ENCODE data around the gene WASHC3. TPM values are rescaled to one million over a fixed set of nuclear protein-coding genes. Genes with fewer than 3 reads are reported as not detected.

WASHC3 gene
- polyA plus RNA-seq (2013, experiment 1 of 2), result 33.3 TPM
- 32.5 TPM for polyA plus RNA-seq (2013, experiment 2 of 2)

GRCh38 chr12:102061560-102062418, at the start of gene WASHC3:
Gene WASHC3 (minus strand): TSS chr12:102061991. CDS start chr12:102061962, 29 bp downstream.
- WGBS, 2 donors (ENCODE audit: extremely low coverage in 2 of 2, insufficient read length in 2 of 2, insufficient replicate concordance in 1 of 2), result no CpG with 5 or more reads among the region's 44 CpGs

GRCh38 chr12:102110782-102111181, 49.0 kb upstream of the WASHC3 start:
- H3K27me3 ChIP-seq (ENCODE audit: control insufficient read depth in 3 of 3, insufficient read depth in 3 of 3, low read depth in 1 of 3, low read length in 3 of 3), result no peaks in the 10 kb centered on the region

More at GRCh38 chr12:102061560-102062418, at the start of gene WASHC3:
- H3K18ac ChIP-seq (ENCODE audit: low read length), result peak within 1 kb of the TSS; percentile 91
- H3K14ac ChIP-seq (ENCODE audit: low read length), result no peak within 1 kb of the TSS
- H2AFZ ChIP-seq (ENCODE audit: low read length), result peak within 1 kb of the TSS; percentile 95
- H3K36me3 ChIP-seq (replicated peaks in 1 of 2; ENCODE audit: control insufficient read depth in 2 of 2, insufficient read depth in 2 of 2, low read length in 2 of 2), result peaks cover 0 to 8% of the 10 kb centered on the region in 2 donors
- H2AK5ac ChIP-seq (ENCODE audit: low read depth, low read length), result no peak within 1 kb of the TSS
- no peak within 1 kb of the TSS for H4K91ac ChIP-seq (ENCODE audit: low read depth, low read length, poor library complexity)
- no peak within 1 kb of the TSS for H2BK15ac ChIP-seq (ENCODE audit: low read length)
- DNase-seq (ENCODE audit: low spot score), result peak; percentile 78
- no peak within 1 kb of the TSS for H2BK12ac ChIP-seq (ENCODE audit: low read length)
- H3K27me3 ChIP-seq (ENCODE audit: control insufficient read depth in 3 of 3, insufficient read depth in 3 of 3, low read depth in 1 of 3, low read length in 3 of 3), result no peaks in the 10 kb centered on the region
- H3K9ac ChIP-seq (ENCODE audit: low read depth, low read length, poor library complexity), result peak within 1 kb of the TSS; percentile 92
- peaks cover 0 to 2% of the 10 kb centered on the region in 2 donors for H3K9me3 ChIP-seq (replicated peaks in 1 of 2; ENCODE audit: control insufficient read depth in 2 of 2, insufficient read depth in 1 of 2, low read depth in 1 of 2, low read length in 2 of 2)
- H3K79me1 ChIP-seq (ENCODE audit: low read depth, low read length), result no peaks in the 10 kb centered on the region
- H2BK120ac ChIP-seq (ENCODE audit: low read depth, low read length), result no peak within 1 kb of the TSS
- H3K4me1 ChIP-seq (ENCODE audit: control insufficient read depth in 2 of 2, insufficient read depth in 1 of 2, low read depth in 1 of 2, low read length in 2 of 2), result peaks cover 4 to 5% of the 10 kb centered on the region in 2 donors
- no peak within 1 kb of the TSS for H4K8ac ChIP-seq (ENCODE audit: low read depth, low read length)
- H2BK5ac ChIP-seq (ENCODE audit: low read length), result peak within 1 kb of the TSS; percentile 30
- H3K4ac ChIP-seq (ENCODE audit: low read length), result no peak within 1 kb of the TSS
- peak within 1 kb of the TSS; percentile 73 for H3K4me2 ChIP-seq (ENCODE audit: insufficient read depth, low read length, poor library complexity, severe bottlenecking)
- H3K27ac ChIP-seq (replicated peaks; ENCODE audit: low read length), result no peak within 1 kb of the TSS
- H3K4me3 ChIP-seq (ENCODE audit: low read length in 2 of 2), result peak within 1 kb of the TSS; percentile 82 to 97
- no peak within 1 kb of the TSS for H3K23ac ChIP-seq (ENCODE audit: low read depth, low read length, poor library complexity)

GRCh38 chr12:102107970-102108369, 46.2 kb upstream of the WASHC3 start:
- Histone ChIP-seq H3K18ac (ENCODE audit: low read length) (no peak overlapping the region), H3K36me3 (replicated peaks in 1 of 2; ENCODE audit: control insufficient read depth in 2 of 2, insufficient read depth in 2 of 2, low read length in 2 of 2) (peaks cover 9 to 99% of the 10 kb centered on the region in 2 donors), H3K4me2 (ENCODE audit: insufficient read depth, low read length, poor library complexity, severe bottlenecking) (no peak overlapping the region), H3K27ac (replicated peaks; ENCODE audit: low read length) (no peak overlapping the region), H3K23ac (ENCODE audit: low read depth, low read length, poor library complexity) (no peak overlapping the region), H2BK12ac (ENCODE audit: low read length) (no peak overlapping the region), H2BK15ac (ENCODE audit: low read length) (no peak overlapping the region), H3K4me3 (ENCODE audit: low read length in 2 of 2) (no peak overlapping the region), H2BK120ac (ENCODE audit: low read depth, low read length) (no peak overlapping the region), H4K91ac (ENCODE audit: low read depth, low read length, poor library complexity) (no peak overlapping the region), H3K4ac (ENCODE audit: low read length) (no peak overlapping the region), H3K4me1 (ENCODE audit: control insufficient read depth in 2 of 2, insufficient read depth in 1 of 2, low read depth in 1 of 2, low read length in 2 of 2) (no peaks in the 10 kb centered on the region), H4K8ac (ENCODE audit: low read depth, low read length) (no peak overlapping the region), H2AK5ac (ENCODE audit: low read depth, low read length) (no peak overlapping the region), H3K79me1 (ENCODE audit: low read depth, low read length) (no peaks in the 10 kb centered on the region), H3K9me3 (replicated peaks in 1 of 2; ENCODE audit: control insufficient read depth in 2 of 2, insufficient read depth in 1 of 2, low read depth in 1 of 2, low read length in 2 of 2) (peaks cover 5 to 28% of the 10 kb centered on the region in 2 donors), H2BK5ac (ENCODE audit: low read length) (no peak overlapping the region), H2AFZ (ENCODE audit: low read length) (no peak overlapping the region), H3K27me3 (ENCODE audit: control insufficient read depth in 3 of 3, insufficient read depth in 3 of 3, low read depth in 1 of 3, low read length in 3 of 3) (no peaks in the 10 kb centered on the region), H3K14ac (ENCODE audit: low read length) (no peak overlapping the region), H3K9ac (ENCODE audit: low read depth, low read length, poor library complexity) (no peak overlapping the region)
- no CpG with 5 or more reads among the region's 1 CpG for WGBS, 2 donors (ENCODE audit: extremely low coverage in 2 of 2, insufficient read length in 2 of 2, insufficient replicate concordance in 1 of 2)
- DNase-seq (ENCODE audit: low spot score), result no peak

More at GRCh38 chr12:102110782-102111181, 49.0 kb upstream of the WASHC3 start:
- H3K36me3 ChIP-seq (replicated peaks in 1 of 2; ENCODE audit: control insufficient read depth in 2 of 2, insufficient read depth in 2 of 2, low read length in 2 of 2), result peaks cover 7 to 92% of the 10 kb centered on the region in 2 donors
- H3K14ac ChIP-seq (ENCODE audit: low read length), result no peak overlapping the region
- H3K27ac ChIP-seq (replicated peaks; ENCODE audit: low read length), result no peak overlapping the region
- no peak overlapping the region for H2AK5ac ChIP-seq (ENCODE audit: low read depth, low read length)
- H2BK120ac ChIP-seq (ENCODE audit: low read depth, low read length), result no peak overlapping the region
- no peak overlapping the region for H3K18ac ChIP-seq (ENCODE audit: low read length)
- H2BK15ac ChIP-seq (ENCODE audit: low read length), result no peak overlapping the region
- H3K23ac ChIP-seq (ENCODE audit: low read depth, low read length, poor library complexity), result no peak overlapping the region
- no peaks in the 10 kb centered on the region for H3K79me1 ChIP-seq (ENCODE audit: low read depth, low read length)
- no peaks in the 10 kb centered on the region for H3K4me1 ChIP-seq (ENCODE audit: control insufficient read depth in 2 of 2, insufficient read depth in 1 of 2, low read depth in 1 of 2, low read length in 2 of 2)
- H2AFZ ChIP-seq (ENCODE audit: low read length), result no peak overlapping the region
- H2BK12ac ChIP-seq (ENCODE audit: low read length), result no peak overlapping the region
- DNase-seq (ENCODE audit: low spot score), result no peak
- no peak overlapping the region for H3K9ac ChIP-seq (ENCODE audit: low read depth, low read length, poor library complexity)
- H4K91ac ChIP-seq (ENCODE audit: low read depth, low read length, poor library complexity), result no peak overlapping the region
- H2BK5ac ChIP-seq (ENCODE audit: low read length), result no peak overlapping the region
- H3K4ac ChIP-seq (ENCODE audit: low read length), result no peak overlapping the region
- no peak overlapping the region for H3K4me3 ChIP-seq (ENCODE audit: low read length in 2 of 2)
- H3K9me3 ChIP-seq (replicated peaks in 1 of 2; ENCODE audit: control insufficient read depth in 2 of 2, insufficient read depth in 1 of 2, low read depth in 1 of 2, low read length in 2 of 2), result peaks cover 5 to 16% of the 10 kb centered on the region in 2 donors
- H3K4me2 ChIP-seq (ENCODE audit: insufficient read depth, low read length, poor library complexity, severe bottlenecking), result no peak overlapping the region
- no peak overlapping the region for H4K8ac ChIP-seq (ENCODE audit: low read depth, low read length)

- Histone ChIP-seq H3K27ac (replicated peaks; ENCODE audit: low read length) (no peak overlapping the region), H3K4me1 (ENCODE audit: control insufficient read depth in 2 of 2, insufficient read depth in 1 of 2, low read depth in 1 of 2, low read length in 2 of 2) (no peaks in the 10 kb centered on the region), H3K27me3 (ENCODE audit: control insufficient read depth in 3 of 3, insufficient read depth in 3 of 3, low read depth in 1 of 3, low read length in 3 of 3) (no peaks in the 10 kb centered on the region), H2BK15ac (ENCODE audit: low read length) (no peak overlapping the region), H2BK5ac (ENCODE audit: low read length) (no peak overlapping the region), H3K9ac (ENCODE audit: low read depth, low read length, poor library complexity) (no peak overlapping the region), H2BK120ac (ENCODE audit: low read depth, low read length) (no peak overlapping the region), H3K4ac (ENCODE audit: low read length) (no peak overlapping the region), H2AK5ac (ENCODE audit: low read depth, low read length) (no peak overlapping the region), H4K91ac (ENCODE audit: low read depth, low read length, poor library complexity) (no peak overlapping the region), H2AFZ (ENCODE audit: low read length) (no peak overlapping the region), H3K79me1 (ENCODE audit: low read depth, low read length) (no peaks in the 10 kb centered on the region), H4K8ac (ENCODE audit: low read depth, low read length) (no peak overlapping the region), H3K23ac (ENCODE audit: low read depth, low read length, poor library complexity) (no peak overlapping the region), H3K36me3 (replicated peaks in 1 of 2; ENCODE audit: control insufficient read depth in 2 of 2, insufficient read depth in 2 of 2, low read length in 2 of 2) (peaks cover 9 to 100% of the 10 kb centered on the region in 2 donors), H3K9me3 (replicated peaks in 1 of 2; ENCODE audit: control insufficient read depth in 2 of 2, insufficient read depth in 1 of 2, low read depth in 1 of 2, low read length in 2 of 2) (peaks cover 5 to 28% of the 10 kb centered on the region in 2 donors), H3K18ac (ENCODE audit: low read length) (no peak overlapping the region), H2BK12ac (ENCODE audit: low read length) (no peak overlapping the region), H3K4me2 (ENCODE audit: insufficient read depth, low read length, poor library complexity, severe bottlenecking) (no peak overlapping the region), H3K14ac (ENCODE audit: low read length) (no peak overlapping the region), H3K4me3 (ENCODE audit: low read length in 2 of 2) (no peak overlapping the region)
- no CpG with 5 or more reads among the region's 3 CpGs for WGBS, 2 donors (ENCODE audit: extremely low coverage in 2 of 2, insufficient read length in 2 of 2, insufficient replicate concordance in 1 of 2)
- DNase-seq (ENCODE audit: low spot score), result no peak
These were observed 45.1 kb upstream of the WASHC3 start for GRCh38 chr12:102106905-102107304.
